Kidney epithelial cell (primary cell): ENCODE measurements around the gene C18orf63. TPM values are rescaled to one million over a fixed set of nuclear protein-coding genes. Genes with fewer than 3 reads are reported as not detected.
A peak's percentile ranks its signal among the peaks of the same experiment; 100 is the strongest.

ENCODE experiments used
- DNase-seq: peaks from one replicate; pipeline ENCODE4 v3.0.0-alpha.2; 2010; ENCODE audit warnings: low read depth
- H3K27me3 ChIP-seq: 2 replicates; pipeline ENCODE4 v1.6.0; 2011; ENCODE audit warnings: low read length; ENCODE audit not compliant: control insufficient read depth, insufficient read depth
- H3K36me3 ChIP-seq: 2 replicates; pipeline ENCODE4 v1.5.1; 2011; ENCODE audit warnings: low read length; ENCODE audit not compliant: control insufficient read depth, insufficient read depth
- H3K4me3 ChIP-seq: 2 replicates; pipeline ENCODE4 v1.5.1; 2011; ENCODE audit warnings: low read depth, mild to moderate bottlenecking, control low read depth, low read length
- CTCF ChIP-seq: IDR thresholded peaks from 2 replicates; pipeline ENCODE4 v1.5.1; 2011; ENCODE audit warnings: mild to moderate bottlenecking, moderate library complexity, low read length, control low read depth, inconsistent platforms; ENCODE audit not compliant: insufficient read depth, poor library complexity, severe bottlenecking
- total RNA-seq: library from RNA; depleted of rRNA; stranded (reverse); fragments of >200 nt; gene quantifications from 2 replicates; pipeline ENCODE4 v1.2.3, GENCODE V29; 2015

Gene C18orf63
- total RNA-seq, 1 donor from 2014 or later = not detected

GRCh38 chr18:74375999-74376398 is 60.4 kb downstream of the C18orf63 start:
- H3K4me3 ChIP-seq = no peak overlapping the region
- no peak for TF ChIP-seq CTCF
- no peaks in the 10 kb centered on the region for H3K36me3 ChIP-seq
- no peaks in the 10 kb centered on the region for H3K27me3 ChIP-seq
- DNase-seq = peak; percentile 95

- H3K36me3 ChIP-seq = no peaks in the 10 kb centered on the region
- no peak for DNase-seq
- H3K27me3 ChIP-seq = no peaks in the 10 kb centered on the region
- TF ChIP-seq CTCF = no peak
- H3K4me3 ChIP-seq = no peak overlapping the region
Observed at GRCh38 chr18:74376523-74376922, 60.9 kb downstream of the C18orf63 start.

GRCh38 chr18:74377776-74378175 is 62.1 kb downstream of the C18orf63 start:
- H3K4me3 ChIP-seq = no peak overlapping the region
- no peaks in the 10 kb centered on the region for H3K27me3 ChIP-seq
- no peak for DNase-seq
- H3K36me3 ChIP-seq = no peaks in the 10 kb centered on the region
- no peak for TF ChIP-seq CTCF

GRCh38 chr18:74378179-74378682 is 62.6 kb downstream of the C18orf63 start:
- no peak for DNase-seq
- TF ChIP-seq CTCF = no peak

GRCh38 chr18:74380916-74381315 is 65.3 kb downstream of the C18orf63 start:
- TF ChIP-seq CTCF = no peak
- H3K4me3 ChIP-seq = no peak overlapping the region
- H3K27me3 ChIP-seq = no peaks in the 10 kb centered on the region
- H3K36me3 ChIP-seq = no peaks in the 10 kb centered on the region
- DNase-seq = no peak

More at GRCh38 chr18:74378179-74378682, 62.6 kb downstream of the C18orf63 start:
- Histone ChIP-seq H3K36me3 (no peaks in the 10 kb centered on the region), H3K27me3 (no peaks in the 10 kb centered on the region), H3K4me3 (no peak overlapping the region)

- no peak for DNase-seq
- no peaks in the 10 kb centered on the region for H3K27me3 ChIP-seq
- H3K36me3 ChIP-seq = no peaks in the 10 kb centered on the region
- TF ChIP-seq CTCF = no peak
- no peak overlapping the region for H3K4me3 ChIP-seq
Observed at GRCh38 chr18:74381621-74382295, 66.1 kb downstream of the C18orf63 start.
